Measurements from ENCODE around the gene CYB5R4. TPM values are rescaled to one million over a fixed set of nuclear protein-coding genes. Genes with fewer than 3 reads are reported as not detected.

CYB5R4 gene
- total RNA-seq, 1 donor from 2014 or later = 13.0 TPM

DNA sequence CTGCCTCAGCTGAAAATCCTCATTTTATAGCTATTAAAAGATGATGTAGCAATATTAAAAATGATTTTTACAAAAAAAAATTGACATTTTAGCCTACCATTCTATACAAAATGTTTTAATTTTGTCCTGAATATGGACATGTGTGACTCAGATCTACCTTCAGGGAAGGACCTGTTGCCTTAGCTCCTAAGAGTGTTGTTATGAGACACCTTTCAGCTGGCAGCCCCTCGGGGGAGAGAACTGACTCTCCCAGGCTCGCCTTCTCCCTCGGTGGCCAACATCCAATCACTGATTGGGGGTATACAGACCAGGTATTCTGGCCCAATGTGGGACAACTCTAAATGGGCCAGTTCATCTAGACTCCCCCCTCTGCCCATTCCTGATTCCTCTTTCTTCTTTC is 141.6 kb downstream of the CYB5R4 start:
- peaks cover 2% of the 10 kb centered on the region for H3K27me3 Mint-ChIP-seq (ENCODE audit: unreplicated experiment)
- peaks cover 11% of the 10 kb centered on the region for H3K4me1 Mint-ChIP-seq (ENCODE audit: unreplicated experiment)
- no peak overlapping the region for H3K4me3 Mint-ChIP-seq (ENCODE audit: unreplicated experiment)
- no peak for DNase-seq (ENCODE audit: low spot score)
- peak overlapping the region; percentile 33 for H3K27ac Mint-ChIP-seq (ENCODE audit: unreplicated experiment)
- no peaks in the 10 kb centered on the region for H3K36me3 Mint-ChIP-seq (ENCODE audit: low read depth, unreplicated experiment)
- TF ChIP-seq, protein P1, sequence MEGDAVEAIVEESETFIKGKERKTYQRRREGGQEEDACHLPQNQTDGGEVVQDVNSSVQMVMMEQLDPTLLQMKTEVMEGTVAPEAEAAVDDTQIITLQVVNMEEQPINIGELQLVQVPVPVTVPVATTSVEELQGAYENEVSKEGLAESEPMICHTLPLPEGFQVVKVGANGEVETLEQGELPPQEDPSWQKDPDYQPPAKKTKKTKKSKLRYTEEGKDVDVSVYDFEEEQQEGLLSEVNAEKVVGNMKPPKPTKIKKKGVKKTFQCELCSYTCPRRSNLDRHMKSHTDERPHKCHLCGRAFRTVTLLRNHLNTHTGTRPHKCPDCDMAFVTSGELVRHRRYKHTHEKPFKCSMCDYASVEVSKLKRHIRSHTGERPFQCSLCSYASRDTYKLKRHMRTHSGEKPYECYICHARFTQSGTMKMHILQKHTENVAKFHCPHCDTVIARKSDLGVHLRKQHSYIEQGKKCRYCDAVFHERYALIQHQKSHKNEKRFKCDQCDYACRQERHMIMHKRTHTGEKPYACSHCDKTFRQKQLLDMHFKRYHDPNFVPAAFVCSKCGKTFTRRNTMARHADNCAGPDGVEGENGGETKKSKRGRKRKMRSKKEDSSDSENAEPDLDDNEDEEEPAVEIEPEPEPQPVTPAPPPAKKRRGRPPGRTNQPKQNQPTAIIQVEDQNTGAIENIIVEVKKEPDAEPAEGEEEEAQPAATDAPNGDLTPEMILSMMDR (IDR thresholded peaks at IDR 0.05; ENCODE audit: unreplicated experiment) = no peak
- no peaks in the 10 kb centered on the region for H3K9me3 Mint-ChIP-seq (ENCODE audit: unreplicated experiment)

DNA sequence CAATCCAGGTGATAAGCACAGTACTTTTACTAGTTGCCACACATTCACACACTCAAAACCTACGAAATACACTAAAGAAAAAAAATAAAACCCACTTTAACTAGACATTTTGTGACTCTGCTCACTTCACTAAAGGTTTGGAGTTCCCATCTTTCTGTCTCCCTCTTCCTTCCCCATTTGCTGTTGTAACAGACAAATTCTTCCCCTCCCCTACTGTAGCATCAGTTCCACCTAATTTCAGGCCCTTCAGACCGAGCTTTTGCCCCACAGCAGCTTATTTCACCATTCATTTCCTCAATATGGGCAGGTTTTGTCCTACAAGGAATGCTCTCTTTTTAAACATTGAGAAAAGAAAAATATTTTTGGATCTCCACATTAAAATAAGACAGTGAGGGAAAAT is 142.7 kb downstream of the CYB5R4 start:
- Mint-ChIP-seq H3K27ac (ENCODE audit: unreplicated experiment) (no peak overlapping the region), H3K4me1 (ENCODE audit: unreplicated experiment) (peaks cover 11% of the 10 kb centered on the region), H3K4me3 (ENCODE audit: unreplicated experiment) (no peak overlapping the region), H3K9me3 (ENCODE audit: unreplicated experiment) (no peaks in the 10 kb centered on the region), H3K27me3 (ENCODE audit: unreplicated experiment) (peaks cover 1% of the 10 kb centered on the region), H3K36me3 (ENCODE audit: low read depth, unreplicated experiment) (no peaks in the 10 kb centered on the region)
- no peak for DNase-seq (ENCODE audit: low spot score)
- TF ChIP-seq, protein P1 (IDR thresholded peaks at IDR 0.05; ENCODE audit: unreplicated experiment) = no peak

DNA sequence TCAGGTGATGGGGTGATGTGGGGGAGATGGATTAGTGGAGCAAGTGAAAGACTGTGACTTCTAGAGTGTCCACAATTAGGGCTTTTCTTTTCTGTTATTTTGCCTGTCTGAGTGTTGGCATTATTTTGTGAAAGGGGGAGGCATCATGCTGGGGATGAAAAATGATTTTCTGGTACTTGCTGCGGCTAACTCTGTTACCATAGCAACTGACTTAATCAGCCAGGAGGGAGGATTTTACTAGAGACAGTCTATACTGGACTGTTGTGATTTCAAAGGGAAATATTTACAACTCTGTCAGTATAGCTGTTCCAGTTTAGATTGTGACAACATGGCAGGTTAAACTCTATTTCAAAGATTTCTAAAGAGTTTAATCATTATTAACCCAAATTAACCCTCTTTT is 143.6 kb downstream of the CYB5R4 start:
- no peaks in the 10 kb centered on the region for H3K9me3 Mint-ChIP-seq (ENCODE audit: unreplicated experiment)
- no peak overlapping the region for H3K4me3 Mint-ChIP-seq (ENCODE audit: unreplicated experiment)
- TF ChIP-seq, protein P1 (IDR thresholded peaks at IDR 0.05; ENCODE audit: unreplicated experiment) = no peak
- no peaks in the 10 kb centered on the region for H3K36me3 Mint-ChIP-seq (ENCODE audit: low read depth, unreplicated experiment)
- DNase-seq (ENCODE audit: low spot score) = no peak
- H3K27ac Mint-ChIP-seq (ENCODE audit: unreplicated experiment) = no peak overlapping the region
- H3K4me1 Mint-ChIP-seq (ENCODE audit: unreplicated experiment) = peaks cover 11% of the 10 kb centered on the region
- H3K27me3 Mint-ChIP-seq (ENCODE audit: unreplicated experiment) = no peaks in the 10 kb centered on the region

DNA sequence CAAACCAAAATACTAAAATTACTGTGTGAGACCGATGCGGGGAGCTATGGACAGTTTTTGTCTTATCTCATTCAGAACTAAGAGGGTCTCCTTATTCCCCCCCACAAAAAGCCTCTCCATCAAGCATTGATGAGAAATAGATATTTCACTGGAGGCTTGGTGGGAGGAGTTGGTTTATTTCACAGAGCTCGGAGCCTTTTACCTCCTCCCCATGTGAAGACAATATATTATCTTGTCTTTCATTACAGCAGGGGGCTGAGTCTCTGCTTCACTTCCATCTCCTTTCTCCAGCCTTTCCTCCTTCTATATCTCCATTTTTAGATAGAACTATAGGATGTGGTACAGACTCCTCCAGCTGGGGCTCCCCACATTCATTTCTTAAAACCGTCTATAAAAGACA is 144.2 kb downstream of the CYB5R4 start:
- no peak for DNase-seq (ENCODE audit: low spot score)
- Mint-ChIP-seq H3K27ac (ENCODE audit: unreplicated experiment) (no peak overlapping the region), H3K36me3 (ENCODE audit: low read depth, unreplicated experiment) (no peaks in the 10 kb centered on the region)

DNA sequence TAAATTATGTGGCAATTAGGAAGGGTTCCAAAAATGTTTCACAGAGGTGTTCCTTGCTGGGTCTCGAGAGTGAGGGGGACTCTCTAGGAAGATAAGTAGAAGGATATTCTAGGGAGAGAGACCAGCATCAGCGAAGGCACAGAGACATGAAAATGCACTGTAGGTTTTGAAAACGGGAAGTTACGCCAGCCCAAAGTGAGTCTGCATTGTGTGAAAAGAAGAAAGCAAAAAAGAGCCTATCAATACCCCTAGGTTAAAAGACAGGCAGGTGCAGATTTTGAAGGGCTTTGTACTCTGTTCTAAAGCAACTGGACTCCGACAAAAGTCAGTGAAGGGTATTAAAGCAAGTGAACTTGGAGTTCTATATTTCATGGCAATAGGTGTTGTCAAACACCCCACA is 148.4 kb downstream of the CYB5R4 start:
- Mint-ChIP-seq H3K4me3 (ENCODE audit: unreplicated experiment) (no peak overlapping the region), H3K4me1 (ENCODE audit: unreplicated experiment) (no peaks in the 10 kb centered on the region), H3K9me3 (ENCODE audit: unreplicated experiment) (no peaks in the 10 kb centered on the region), H3K27me3 (ENCODE audit: unreplicated experiment) (no peaks in the 10 kb centered on the region), H3K36me3 (ENCODE audit: low read depth, unreplicated experiment) (no peaks in the 10 kb centered on the region), H3K27ac (ENCODE audit: unreplicated experiment) (no peak overlapping the region)
- TF ChIP-seq, protein P1 (IDR thresholded peaks at IDR 0.05; ENCODE audit: unreplicated experiment) = no peak
- no peak for DNase-seq (ENCODE audit: low spot score)

More for the DNA sequence above, 144.2 kb downstream of the CYB5R4 start:
- no peaks in the 10 kb centered on the region for H3K9me3 Mint-ChIP-seq (ENCODE audit: unreplicated experiment)
- peaks cover 11% of the 10 kb centered on the region for H3K4me1 Mint-ChIP-seq (ENCODE audit: unreplicated experiment)
- H3K4me3 Mint-ChIP-seq (ENCODE audit: unreplicated experiment) = no peak overlapping the region
- H3K27me3 Mint-ChIP-seq (ENCODE audit: unreplicated experiment) = no peaks in the 10 kb centered on the region
- TF ChIP-seq, protein P1 (IDR thresholded peaks at IDR 0.05; ENCODE audit: unreplicated experiment) = no peak
